Caco-2 (cell line): Measurements from ENCODE around the gene TELO2. TPM values are rescaled to one million over a fixed set of nuclear protein-coding genes. Genes with fewer than 3 reads are reported as not detected.

Source experiments
- BruUV-seq: library from RNA; stranded (reverse); fragments of 400-500 nt; replicated peaks from 2 replicates; lab custom pipeline; 2021; lab: Mats Ljungman, UMichigan
- CTCF ChIA-PET: fragments of 300-600 bp; sonication (Branson Sonifier 250); formaldehyde crosslinking; loops from one replicate; lab custom pipeline; 2022; ENCODE audit warnings: antibody characterized with exemption; lab: Charles Lee
- POLR2A ChIA-PET: fragments of 300-600 bp; sonication (Branson Sonifier 250); formaldehyde crosslinking; loops from one replicate; lab custom pipeline; 2022; ENCODE audit warnings: antibody characterized with exemption; lab: Charles Lee
- DNase-seq, 2 experiments: peaks; one replicate each; pipeline versions ENCODE4 v3.0.0 to v3.0.0-alpha.2; 2020 to 2022
- H3K27me3 ChIP-seq: replicated peaks from 2 replicates; pipeline ENCODE4 v1.6.0; 2011; ENCODE audit warnings: low read length; ENCODE audit not compliant: control insufficient read depth, insufficient read depth
- H3K36me3 ChIP-seq: 2 replicates; pipeline ENCODE4 v1.5.1; 2011; ENCODE audit warnings: low read length; ENCODE audit not compliant: control insufficient read depth, insufficient read depth
- H3K4me1 ChIP-seq: fragments of 250-450 bp; sonication (Bioruptor Pico); 2 replicates; pipeline ENCODE4 v1.5.1; 2020; ENCODE audit warnings: mild to moderate bottlenecking
- H3K4me3 ChIP-seq: 2 replicates; pipeline ENCODE4 v1.5.1; 2011; ENCODE audit warnings: low read depth, mild to moderate bottlenecking, control low read depth, low read length
- H3K9me3 ChIP-seq: fragments of 250-450 bp; sonication (Bioruptor Pico); 2 replicates; pipeline ENCODE4 v1.5.1; 2020; ENCODE audit warnings: mild to moderate bottlenecking, moderate library complexity
- H3K27ac Mint-ChIP-seq: one replicate; pipeline ENCODE4 v1.8.0; 2022; ENCODE audit warnings: mixed read lengths; ENCODE audit not compliant: unreplicated experiment
- H3K27me3 Mint-ChIP-seq: one replicate; pipeline ENCODE4 v1.8.0; 2022; ENCODE audit warnings: mixed read lengths; ENCODE audit not compliant: insufficient read depth, unreplicated experiment
- H3K36me3 Mint-ChIP-seq: one replicate; pipeline ENCODE4 v1.8.0; 2022; ENCODE audit warnings: mild to moderate bottlenecking, mixed read lengths; ENCODE audit not compliant: insufficient read depth, unreplicated experiment
- H3K4me1 Mint-ChIP-seq: one replicate; pipeline ENCODE4 v1.8.0; 2022; ENCODE audit warnings: low read depth, mixed read lengths; ENCODE audit not compliant: unreplicated experiment
- H3K4me3 Mint-ChIP-seq: one replicate; pipeline ENCODE4 v1.8.0; 2022; ENCODE audit warnings: mild to moderate bottlenecking, moderate library complexity, mixed read lengths; ENCODE audit not compliant: unreplicated experiment
- H3K9me3 Mint-ChIP-seq: one replicate; pipeline ENCODE4 v1.8.0; 2022; ENCODE audit warnings: mixed read lengths; ENCODE audit not compliant: unreplicated experiment
- CTCF ChIP-seq, 2 experiments: fragments of 200-600 bp in 1 of 2; IDR thresholded peaks; 1 replicate in 1 of 2; 2 replicates in 1 of 2; pipeline versions ENCODE4 v1.5.1 to v1.8.0; 2011 to 2022; ENCODE audit warnings: antibody characterized with exemption in 1 of 2, control low read depth in 1 of 2, inconsistent platforms in 1 of 2, low read depth in 1 of 2, low read length in 1 of 2, mild to moderate bottlenecking in 1 of 2, moderate library complexity in 1 of 2; ENCODE audit not compliant: insufficient read depth in 1 of 2, severe bottlenecking in 1 of 2, unreplicated experiment in 1 of 2
- intact Hi-C: fragments of 100-400 bp; cut with micrococcal nuclease; formaldehyde crosslinking; loops from one replicate; pipeline ENCODE4 v1.10.0; 2022; ENCODE audit not compliant: unreplicated experiment
- total RNA-seq: library from RNA; stranded (reverse); gene quantifications from 2 replicates; pipeline ENCODE4 v1.2.3, GENCODE V29; 2022

Gene TELO2
- total RNA-seq, 1 experiment from 2014 or later = 55.7 TPM

DNA sequence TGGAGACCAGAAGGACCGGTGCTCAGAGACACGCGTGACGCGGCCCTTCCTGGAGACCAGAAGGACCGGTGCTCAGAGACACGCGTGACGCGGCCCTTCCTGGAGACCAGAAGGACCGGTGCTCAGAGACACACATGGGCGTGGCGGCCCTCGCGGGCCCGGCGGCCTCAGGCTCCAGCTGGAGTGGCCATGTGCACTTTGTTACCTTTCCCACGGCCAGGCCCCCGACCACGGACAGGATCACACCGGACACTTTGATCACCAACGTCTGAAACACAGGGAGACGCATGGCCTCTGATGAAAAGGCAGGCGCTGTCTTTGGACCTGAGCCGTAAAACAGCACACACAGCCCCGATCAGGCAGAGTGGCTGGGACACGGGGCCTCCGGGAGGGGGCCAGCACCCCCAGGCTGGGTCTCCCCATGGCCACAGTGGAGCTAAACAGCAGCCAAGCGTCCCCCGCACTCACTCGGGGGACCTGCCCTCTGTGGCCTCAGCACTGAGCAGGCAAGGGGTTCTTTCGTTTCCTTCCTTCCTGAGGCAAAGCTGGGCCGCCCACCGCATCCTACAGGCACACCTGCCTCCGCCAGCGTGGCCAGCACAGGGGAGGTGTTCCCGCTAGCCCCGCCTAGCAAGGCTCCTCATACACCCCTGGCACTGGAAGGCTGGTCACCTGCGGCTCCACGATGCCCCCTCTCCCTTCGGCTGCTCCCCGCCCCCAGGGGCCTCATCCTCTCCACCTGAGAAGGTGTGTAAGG, 35.5 kb upstream of the TELO2 start:
- Mint-ChIP-seq H3K4me3 (no peak overlapping the region), H3K9me3 (no peaks in the 10 kb centered on the region), H3K36me3 (peaks cover 18% of the 10 kb centered on the region), H3K27me3 (no peaks in the 10 kb centered on the region), H3K4me1 (no peaks in the 10 kb centered on the region), H3K27ac (no peak overlapping the region)
- TF ChIP-seq CTCF (IDR thresholded peaks at IDR 0.05; ENCODE audit: insufficient read depth in 1 of 2, low read depth in 1 of 2, low read length in 1 of 2, severe bottlenecking in 1 of 2, unreplicated experiment in 1 of 2) = no peak
- BruUV-seq = no TSS peak
- POLR2A ChIA-PET = no interaction called here
- CTCF ChIA-PET = no interaction called here
- Histone ChIP-seq H3K4me3 (no peak overlapping the region), H3K9me3 (no peaks in the 10 kb centered on the region), H3K27me3 (no peaks in the 10 kb centered on the region), H3K36me3 (no peaks in the 10 kb centered on the region), H3K4me1 (no peaks in the 10 kb centered on the region)
- DNase-seq = no peak
- intact Hi-C loops = no loop called here

GRCh38 chr16:1458336-1458976, 34.7 kb upstream of the TELO2 start:
- BruUV-seq = no TSS peak

GRCh38 chr16:1458977-1459341, 34.2 kb upstream of the TELO2 start:
- no peak for DNase-seq
- BruUV-seq = no TSS peak
- no peak overlapping the region for H3K27ac Mint-ChIP-seq

More at GRCh38 chr16:1458336-1458976, 34.7 kb upstream of the TELO2 start:
- Histone ChIP-seq H3K36me3 (no peaks in the 10 kb centered on the region), H3K4me1 (no peaks in the 10 kb centered on the region), H3K9me3 (no peaks in the 10 kb centered on the region), H3K27me3 (no peaks in the 10 kb centered on the region), H3K4me3 (no peak overlapping the region)
- no peak for DNase-seq
- no peak overlapping the region for H3K27ac Mint-ChIP-seq
- H3K4me3 Mint-ChIP-seq = no peak overlapping the region
- no peaks in the 10 kb centered on the region for H3K4me1 Mint-ChIP-seq
- no peak for TF ChIP-seq CTCF (IDR thresholded peaks at IDR 0.05; ENCODE audit: insufficient read depth in 1 of 2, low read depth in 1 of 2, low read length in 1 of 2, severe bottlenecking in 1 of 2, unreplicated experiment in 1 of 2)
- no peaks in the 10 kb centered on the region for H3K9me3 Mint-ChIP-seq
- intact Hi-C loops = no loop called here
- ChIA-PET POLR2A (interaction anchor here (0.6 kb wide), 1 partner anchor 756 kb away, joined by 4 read pairs; the partner anchor contains the start of gene PGP), CTCF (no interaction called here)
- H3K36me3 Mint-ChIP-seq = peaks cover 19% of the 10 kb centered on the region
- no peaks in the 10 kb centered on the region for H3K27me3 Mint-ChIP-seq

More at GRCh38 chr16:1458977-1459341, 34.2 kb upstream of the TELO2 start:
- peaks cover 19% of the 10 kb centered on the region for H3K36me3 Mint-ChIP-seq
- no peaks in the 10 kb centered on the region for H3K27me3 ChIP-seq
- intact Hi-C loops = no loop called here
- H3K27me3 Mint-ChIP-seq = no peaks in the 10 kb centered on the region
- no peaks in the 10 kb centered on the region for H3K36me3 ChIP-seq
- no peaks in the 10 kb centered on the region for H3K4me1 ChIP-seq
- no peak for TF ChIP-seq CTCF (IDR thresholded peaks at IDR 0.05; ENCODE audit: insufficient read depth in 1 of 2, low read depth in 1 of 2, low read length in 1 of 2, severe bottlenecking in 1 of 2, unreplicated experiment in 1 of 2)
- H3K4me3 Mint-ChIP-seq = no peak overlapping the region
- no peaks in the 10 kb centered on the region for H3K4me1 Mint-ChIP-seq
- no peak overlapping the region for H3K4me3 ChIP-seq
- ChIA-PET CTCF (no interaction called here), POLR2A (interaction anchor here (0.6 kb wide), 1 partner anchor 756 kb away, joined by 4 read pairs; the partner anchor contains the start of gene PGP)
- H3K9me3 ChIP-seq = no peaks in the 10 kb centered on the region
- H3K9me3 Mint-ChIP-seq = no peaks in the 10 kb centered on the region
